ENCODE measurements around the gene SOX8. TPM values are rescaled to one million over a fixed set of nuclear protein-coding genes. Genes with fewer than 3 reads are reported as not detected.

Gene SOX8
- polyA plus RNA-seq, 1 donor from 2014 or later, result 3.9 TPM

GRCh38 chr16:996681-997080 lies 15.1 kb downstream of the SOX8 start:
- no peaks in the 10 kb centered on the region for H3F3A ChIP-seq (ENCODE audit: insufficient read depth, low read length, poor library complexity, severe bottlenecking)
- no peak overlapping the region for H3K9ac ChIP-seq (ENCODE audit: low read length)
- no peak overlapping the region for H2AFZ ChIP-seq (ENCODE audit: low read depth, low read length)
- peaks cover 13% of the 10 kb centered on the region for H3K9me3 ChIP-seq (ENCODE audit: low read length)
- no peaks in the 10 kb centered on the region for H4K20me1 ChIP-seq (ENCODE audit: insufficient read depth)
- no peaks in the 10 kb centered on the region for H3K27me3 ChIP-seq (ENCODE audit: insufficient read depth, low read depth, low read length)
- TF ChIP-seq EP300 (conservative IDR thresholded peaks at IDR 0.05; ENCODE audit: poor library complexity, severe bottlenecking), result no peak
- H3K79me2 ChIP-seq (replicated peaks; ENCODE audit: insufficient read depth, low read length), result no peaks in the 10 kb centered on the region
- H3K4me3 ChIP-seq (ENCODE audit: low read length), result no peak overlapping the region
- H3K27ac ChIP-seq (ENCODE audit: low read length), result no peak overlapping the region
- no peaks in the 10 kb centered on the region for H3K36me3 ChIP-seq (ENCODE audit: insufficient read depth, low read length)
- no peaks in the 10 kb centered on the region for H3K9me2 ChIP-seq (ENCODE audit: insufficient read depth, low read length)
- H3K4me2 ChIP-seq (ENCODE audit: low read length), result no peak overlapping the region

- no peaks in the 10 kb centered on the region for H3K9me2 ChIP-seq (ENCODE audit: insufficient read depth, low read length)
- H3K27me3 ChIP-seq (ENCODE audit: insufficient read depth, low read depth, low read length), result no peaks in the 10 kb centered on the region
- H2AFZ ChIP-seq (ENCODE audit: low read depth, low read length), result no peak overlapping the region
- no peak overlapping the region for H3K4me2 ChIP-seq (ENCODE audit: low read length)
- H3K79me2 ChIP-seq (replicated peaks; ENCODE audit: insufficient read depth, low read length), result no peaks in the 10 kb centered on the region
- H3K4me3 ChIP-seq (ENCODE audit: low read length), result no peak overlapping the region
- H3K36me3 ChIP-seq (ENCODE audit: insufficient read depth, low read length), result no peaks in the 10 kb centered on the region
- no peak overlapping the region for H3K9ac ChIP-seq (ENCODE audit: low read length)
- peaks cover 13% of the 10 kb centered on the region for H3K9me3 ChIP-seq (ENCODE audit: low read length)
- H3F3A ChIP-seq (ENCODE audit: insufficient read depth, low read length, poor library complexity, severe bottlenecking), result no peaks in the 10 kb centered on the region
- H4K20me1 ChIP-seq (ENCODE audit: insufficient read depth), result no peaks in the 10 kb centered on the region
- no peak overlapping the region for H3K27ac ChIP-seq (ENCODE audit: low read length)
- TF ChIP-seq POLR2AphosphoS5 (IDR thresholded peaks at IDR 0.05) (no peak), EP300 (conservative IDR thresholded peaks at IDR 0.05; ENCODE audit: poor library complexity, severe bottlenecking) (no peak), EZH2 (IDR thresholded peaks at IDR 0.05; ENCODE audit: borderline replicate concordance, insufficient read depth, low read length, poor library complexity, severe bottlenecking) (no peak), TAF1 (IDR thresholded peaks at IDR 0.05; ENCODE audit: low read depth) (no peak), RAD21 (conservative IDR thresholded peaks at IDR 0.05) (no peak), SMC3 (conservative IDR thresholded peaks at IDR 0.05; ENCODE audit: poor library complexity) (no peak)
- TF ChIP-seq, protein P1, sequence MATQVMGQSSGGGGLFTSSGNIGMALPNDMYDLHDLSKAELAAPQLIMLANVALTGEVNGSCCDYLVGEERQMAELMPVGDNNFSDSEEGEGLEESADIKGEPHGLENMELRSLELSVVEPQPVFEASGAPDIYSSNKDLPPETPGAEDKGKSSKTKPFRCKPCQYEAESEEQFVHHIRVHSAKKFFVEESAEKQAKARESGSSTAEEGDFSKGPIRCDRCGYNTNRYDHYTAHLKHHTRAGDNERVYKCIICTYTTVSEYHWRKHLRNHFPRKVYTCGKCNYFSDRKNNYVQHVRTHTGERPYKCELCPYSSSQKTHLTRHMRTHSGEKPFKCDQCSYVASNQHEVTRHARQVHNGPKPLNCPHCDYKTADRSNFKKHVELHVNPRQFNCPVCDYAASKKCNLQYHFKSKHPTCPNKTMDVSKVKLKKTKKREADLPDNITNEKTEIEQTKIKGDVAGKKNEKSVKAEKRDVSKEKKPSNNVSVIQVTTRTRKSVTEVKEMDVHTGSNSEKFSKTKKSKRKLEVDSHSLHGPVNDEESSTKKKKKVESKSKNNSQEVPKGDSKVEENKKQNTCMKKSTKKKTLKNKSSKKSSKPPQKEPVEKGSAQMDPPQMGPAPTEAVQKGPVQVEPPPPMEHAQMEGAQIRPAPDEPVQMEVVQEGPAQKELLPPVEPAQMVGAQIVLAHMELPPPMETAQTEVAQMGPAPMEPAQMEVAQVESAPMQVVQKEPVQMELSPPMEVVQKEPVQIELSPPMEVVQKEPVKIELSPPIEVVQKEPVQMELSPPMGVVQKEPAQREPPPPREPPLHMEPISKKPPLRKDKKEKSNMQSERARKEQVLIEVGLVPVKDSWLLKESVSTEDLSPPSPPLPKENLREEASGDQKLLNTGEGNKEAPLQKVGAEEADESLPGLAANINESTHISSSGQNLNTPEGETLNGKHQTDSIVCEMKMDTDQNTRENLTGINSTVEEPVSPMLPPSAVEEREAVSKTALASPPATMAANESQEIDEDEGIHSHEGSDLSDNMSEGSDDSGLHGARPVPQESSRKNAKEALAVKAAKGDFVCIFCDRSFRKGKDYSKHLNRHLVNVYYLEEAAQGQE (IDR thresholded peaks at IDR 0.05; ENCODE audit: borderline replicate concordance), result no peak
These were observed 16.0 kb downstream of the SOX8 start for GRCh38 chr16:997440-998051.

DNA sequence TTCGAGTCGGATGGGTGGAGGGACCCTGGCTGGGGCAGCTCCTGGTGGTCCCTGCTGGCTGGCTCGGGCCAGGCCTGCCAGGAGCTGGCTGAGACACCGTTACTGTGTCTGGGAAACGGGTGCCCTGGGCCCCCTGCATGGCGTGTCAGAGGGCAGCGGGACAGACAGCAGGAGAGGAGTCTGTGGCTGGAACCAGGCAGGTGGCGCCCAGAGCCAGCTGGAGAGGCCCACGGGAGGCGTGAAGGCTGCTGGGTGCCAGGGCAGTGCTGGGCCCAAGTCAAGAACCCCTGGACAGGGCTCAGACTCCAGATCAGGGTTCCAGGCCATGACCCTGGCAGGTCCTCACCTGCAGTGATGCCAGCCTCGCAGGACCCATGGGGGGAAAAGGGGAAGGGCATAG lies 16.6 kb downstream of the SOX8 start:
- H3K27me3 ChIP-seq (ENCODE audit: insufficient read depth, low read depth, low read length), result no peaks in the 10 kb centered on the region
- no peaks in the 10 kb centered on the region for H4K20me1 ChIP-seq (ENCODE audit: insufficient read depth)
- TF ChIP-seq, protein P1 (IDR thresholded peaks at IDR 0.05; ENCODE audit: borderline replicate concordance), result no peak
- no peak for TF ChIP-seq RAD21 (conservative IDR thresholded peaks at IDR 0.05)
- no peak for TF ChIP-seq MXI1 (conservative IDR thresholded peaks at IDR 0.05; ENCODE audit: poor library complexity, severe bottlenecking)
- TF ChIP-seq EZH2 (IDR thresholded peaks at IDR 0.05; ENCODE audit: borderline replicate concordance, insufficient read depth, low read length, poor library complexity, severe bottlenecking), result no peak
- TF ChIP-seq POLR2AphosphoS5 (IDR thresholded peaks at IDR 0.05), result no peak
- TF ChIP-seq CTCF (IDR thresholded peaks at IDR 0.05; ENCODE audit: poor library complexity, severe bottlenecking), result no peak
- no peak for TF ChIP-seq EP300 (conservative IDR thresholded peaks at IDR 0.05; ENCODE audit: poor library complexity, severe bottlenecking)
- TF ChIP-seq SMC3 (conservative IDR thresholded peaks at IDR 0.05; ENCODE audit: poor library complexity), result no peak
- TF ChIP-seq TAF1 (IDR thresholded peaks at IDR 0.05; ENCODE audit: low read depth), result no peak
- H3K4me3 ChIP-seq (ENCODE audit: low read length), result no peak overlapping the region
- H3K9me2 ChIP-seq (ENCODE audit: insufficient read depth, low read length), result no peaks in the 10 kb centered on the region
- no peaks in the 10 kb centered on the region for H3K79me2 ChIP-seq (replicated peaks; ENCODE audit: insufficient read depth, low read length)
- H3K27ac ChIP-seq (ENCODE audit: low read length), result no peak overlapping the region
- no peak overlapping the region for H3K4me2 ChIP-seq (ENCODE audit: low read length)
- no peaks in the 10 kb centered on the region for H3F3A ChIP-seq (ENCODE audit: insufficient read depth, low read length, poor library complexity, severe bottlenecking)
- peaks cover 13% of the 10 kb centered on the region for H3K9me3 ChIP-seq (ENCODE audit: low read length)
- no peaks in the 10 kb centered on the region for H3K36me3 ChIP-seq (ENCODE audit: insufficient read depth, low read length)
- no peak overlapping the region for H3K9ac ChIP-seq (ENCODE audit: low read length)
- no peak overlapping the region for H2AFZ ChIP-seq (ENCODE audit: low read depth, low read length)

Measured in neural cell (in vitro differentiated cells).